GM21360 (cell line): ENCODE data around the gene CELF2.
A peak's percentile ranks its signal among the peaks of the same experiment; 100 is the strongest.

Experiments used
- ATAC-seq: cut with Tn5 transposase; IDR thresholded peaks from one replicate; pipeline ENCODE4 v1.9.1; 2021; ENCODE audit warnings: mild to moderate bottlenecking, moderate library complexity; ENCODE audit not compliant: unreplicated experiment

Gene CELF2

DNA sequence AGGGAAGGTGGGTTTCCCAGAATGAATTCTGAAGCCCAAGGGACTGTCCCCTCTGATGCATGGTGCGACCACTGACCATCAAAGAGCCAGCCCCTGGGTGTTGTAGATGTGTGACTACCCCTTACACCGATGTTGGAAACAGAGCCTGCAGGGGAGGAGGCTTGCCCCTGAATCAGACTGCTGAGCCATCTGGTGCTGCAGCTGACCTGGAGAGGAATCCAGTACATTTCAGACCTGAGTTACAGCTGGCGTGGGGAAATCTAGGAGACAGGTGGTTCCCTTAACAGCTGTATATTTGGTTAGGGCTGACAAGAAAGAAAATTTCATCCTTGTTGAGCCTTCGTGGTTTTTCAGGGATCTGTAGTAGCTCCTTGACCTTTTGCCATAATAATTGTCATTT is 195.5 kb downstream of the CELF2 start:
- no peak for ATAC-seq

DNA sequence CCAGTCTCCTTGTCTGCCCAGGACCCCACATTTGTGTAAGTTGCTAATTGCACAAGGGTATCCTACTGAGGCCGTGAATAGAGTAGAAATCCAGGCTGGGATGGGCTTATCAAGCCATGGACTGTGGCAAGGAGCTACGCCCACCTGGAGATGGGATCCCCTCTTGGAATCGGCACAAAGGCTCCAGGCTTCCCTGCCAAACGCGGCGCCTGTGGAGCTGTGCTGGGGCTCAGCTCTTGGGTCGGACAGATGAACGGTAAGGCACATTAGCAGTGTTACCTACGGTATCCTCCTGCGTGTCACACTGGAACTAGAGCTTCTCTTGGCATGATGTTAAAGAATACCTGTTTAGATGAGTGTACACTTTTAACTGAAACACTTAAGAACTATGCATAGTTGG is 196.7 kb downstream of the CELF2 start:
- no peak for ATAC-seq

- ATAC-seq = no peak
Observed at GRCh38 chr10:11215471-11215870, 197.8 kb downstream of the CELF2 start.

DNA sequence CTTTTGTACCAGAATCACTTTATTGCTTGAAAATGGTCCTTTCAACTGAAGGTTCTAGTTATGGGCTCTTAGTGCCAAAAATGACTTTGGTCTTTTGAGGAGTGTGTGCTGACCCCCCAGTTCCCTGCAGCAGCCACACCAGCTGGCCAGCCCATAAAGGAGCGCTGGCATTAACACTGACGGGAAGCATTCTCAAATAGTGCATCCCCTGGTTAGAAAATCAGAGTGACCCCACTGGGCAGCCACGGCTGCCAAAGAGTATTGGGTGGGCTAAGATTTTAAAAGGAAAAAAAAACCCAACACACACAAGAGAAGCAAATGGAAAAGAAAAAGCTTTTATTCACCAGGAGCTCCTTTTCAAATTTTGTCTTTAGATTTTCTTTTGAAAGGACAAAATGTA is 199.8 kb downstream of the CELF2 start:
- no peak for ATAC-seq

- no peak for ATAC-seq
Observed at GRCh38 chr10:11218395-11218794, 200.7 kb downstream of the CELF2 start.

DNA sequence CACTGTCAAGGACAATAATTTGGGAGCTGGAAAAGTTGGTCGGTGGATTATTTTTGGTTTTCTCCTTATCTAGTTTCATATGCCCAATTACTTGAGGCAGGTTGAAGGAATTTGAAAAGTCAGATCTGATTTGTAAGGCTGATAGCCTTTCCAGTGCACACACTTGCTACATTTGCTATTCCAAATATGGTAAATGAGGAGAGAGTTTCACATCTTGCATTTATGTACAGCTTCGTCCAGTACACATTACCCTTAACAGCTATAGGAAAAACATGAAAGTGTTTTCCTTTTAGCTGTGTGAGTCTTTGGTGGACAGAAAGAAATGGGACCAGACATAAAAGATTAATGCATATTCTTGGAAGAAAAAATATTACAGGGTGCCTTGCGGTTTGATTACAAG is 201.8 kb downstream of the CELF2 start:
- no peak for ATAC-seq

DNA sequence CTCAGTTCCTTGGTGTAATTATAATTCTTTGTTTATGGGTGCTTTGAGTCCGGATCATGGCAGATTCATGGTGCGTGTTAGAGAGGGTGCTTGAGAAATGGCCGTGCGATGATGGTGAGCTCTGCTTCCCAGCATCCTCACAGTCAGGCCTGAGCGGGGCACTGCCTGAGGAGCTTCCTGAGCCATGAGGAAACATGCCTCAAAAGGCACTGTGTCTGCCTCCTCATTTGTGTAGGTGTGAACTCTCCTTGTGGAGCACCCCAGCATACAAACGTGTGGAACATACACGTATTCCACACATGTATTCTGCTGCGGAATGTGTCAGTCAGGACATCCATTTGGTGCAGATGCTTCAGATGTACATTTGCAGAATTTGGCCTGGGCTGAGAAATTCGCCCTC is 205.4 kb downstream of the CELF2 start:
- no peak for ATAC-seq

DNA sequence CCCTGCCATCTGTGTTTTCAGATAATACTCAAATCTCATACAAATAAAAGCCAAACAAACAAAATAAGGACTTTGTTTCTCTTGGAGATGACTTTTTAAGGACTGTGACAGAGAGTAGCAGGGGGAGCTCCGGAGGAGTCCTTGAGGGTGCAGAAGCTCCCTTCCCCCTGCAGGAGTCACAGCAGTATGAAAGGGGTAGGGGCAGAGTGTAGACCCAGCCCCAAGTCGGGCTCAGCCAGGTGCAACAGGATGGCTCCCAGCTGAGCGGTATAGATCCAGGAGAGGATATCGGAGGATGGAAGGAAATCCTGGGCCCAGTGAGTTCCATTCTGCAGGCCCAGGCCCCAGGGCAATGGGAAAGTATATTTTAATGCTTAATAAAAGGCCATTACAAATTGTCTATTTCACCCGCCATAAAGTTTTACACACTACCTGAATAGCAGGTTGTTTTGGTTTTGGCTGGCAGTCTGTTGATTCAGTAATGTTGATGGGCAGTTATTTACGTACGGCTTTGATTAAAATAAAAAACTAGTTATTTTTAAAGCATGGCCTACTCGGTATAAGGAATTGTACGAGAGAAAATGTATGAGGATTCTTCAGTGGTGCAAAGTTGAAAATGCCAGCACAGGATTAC is 206.0 kb downstream of the CELF2 start:
- no peak for ATAC-seq

DNA sequence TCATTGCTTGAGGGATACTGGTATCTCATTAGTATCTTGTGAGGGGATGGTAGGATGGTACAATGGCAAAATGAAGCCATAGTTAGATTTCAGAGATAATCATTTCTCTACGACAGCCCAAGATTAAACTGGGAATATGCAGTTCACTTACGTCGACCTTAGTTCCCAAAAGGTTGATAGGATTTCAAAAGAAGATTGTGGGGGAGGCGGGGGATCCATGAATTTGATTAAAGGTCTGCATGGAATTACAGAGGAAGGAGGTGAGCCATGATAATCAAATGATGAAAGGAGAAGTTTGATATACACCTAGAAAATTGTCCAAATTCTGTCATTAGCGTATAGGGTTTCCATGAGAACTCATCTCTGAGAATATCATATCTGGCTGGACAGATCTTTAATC is 206.6 kb downstream of the CELF2 start:
- ATAC-seq = no peak

GRCh38 chr10:11224792-11225416 is 207.2 kb downstream of the CELF2 start:
- ATAC-seq = no peak

GRCh38 chr10:11225935-11226334 is 208.3 kb downstream of the CELF2 start:
- peak; percentile 39 for ATAC-seq

GRCh38 chr10:11227103-11227502 is 209.4 kb downstream of the CELF2 start:
- ATAC-seq = peak; percentile 33

DNA sequence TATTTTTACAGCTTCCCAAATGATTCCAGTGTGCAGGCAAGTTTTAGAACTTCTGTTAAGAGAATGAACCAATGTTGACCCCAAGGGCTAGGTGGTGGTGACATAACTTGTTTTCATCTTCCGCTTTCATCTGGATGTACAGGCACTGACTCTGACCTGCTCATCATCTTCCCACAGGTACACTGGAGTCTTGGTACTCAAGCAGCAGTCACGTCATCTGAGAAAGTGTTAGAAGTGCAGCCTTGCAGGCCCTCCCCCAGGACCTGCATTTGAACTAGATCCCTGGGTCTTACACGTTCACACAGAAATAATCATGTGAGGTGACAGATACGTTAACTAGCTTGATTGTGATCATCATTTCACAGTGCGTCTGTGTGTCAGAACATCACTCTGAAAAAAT is 212.2 kb downstream of the CELF2 start:
- no peak for ATAC-seq

- no peak for ATAC-seq
Observed at GRCh38 chr10:11230498-11231167, 213.0 kb downstream of the CELF2 start.

DNA sequence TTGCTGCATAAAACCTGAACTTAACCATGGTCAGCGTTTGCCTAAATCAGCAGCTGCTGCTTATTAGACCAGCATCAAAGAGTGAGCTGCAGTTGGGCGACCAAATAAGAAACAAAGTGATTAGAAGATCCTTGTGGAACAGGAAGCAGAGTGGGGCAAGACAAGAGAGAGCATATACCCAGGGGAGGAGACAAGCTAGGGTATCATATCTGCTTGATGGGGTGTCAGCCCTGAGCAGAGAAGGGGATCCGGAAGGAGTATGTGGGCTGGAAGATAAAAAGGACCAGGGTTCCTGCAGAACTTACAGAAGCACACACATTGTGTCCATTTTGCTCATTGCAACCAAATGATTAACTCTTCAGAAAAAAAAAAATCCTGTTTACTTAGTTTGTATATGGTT is 213.6 kb downstream of the CELF2 start:
- ATAC-seq = no peak

GRCh38 chr10:11232222-11232961 is 214.7 kb downstream of the CELF2 start:
- peak; percentile 32 for ATAC-seq

DNA sequence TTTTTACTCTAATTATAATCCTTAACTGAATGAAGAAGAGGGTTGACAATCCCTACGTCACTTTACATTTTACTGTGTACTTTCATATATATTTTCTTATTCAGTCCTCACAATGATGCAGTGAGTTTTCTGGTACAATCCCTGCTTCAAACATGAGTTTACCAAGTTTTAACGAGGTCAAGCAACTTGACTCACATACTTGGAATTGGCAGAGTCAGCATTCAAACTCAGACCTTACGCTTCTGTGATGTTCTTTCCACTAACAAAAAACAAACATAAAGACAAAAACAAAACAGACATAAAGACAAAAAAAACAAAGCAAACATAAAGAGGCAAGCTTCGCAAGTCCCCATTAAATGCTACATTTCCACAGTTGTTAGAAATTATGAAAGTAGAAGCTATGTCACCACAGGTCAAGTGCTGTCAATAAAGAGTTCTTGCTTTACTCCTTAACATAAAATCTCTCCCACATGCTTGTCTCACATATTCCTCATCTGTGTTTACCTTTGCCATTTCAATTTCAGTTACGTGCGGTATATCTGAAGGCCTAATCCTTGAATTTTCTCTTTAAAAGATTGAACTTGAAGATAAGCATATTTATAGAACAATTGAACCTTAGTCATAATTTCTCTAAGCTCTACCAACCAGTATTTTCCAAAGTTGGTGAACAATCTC is 217.3 kb downstream of the CELF2 start:
- no peak for ATAC-seq

- ATAC-seq = no peak
Observed at GRCh38 chr10:11235771-11236170, 218.1 kb downstream of the CELF2 start.

DNA sequence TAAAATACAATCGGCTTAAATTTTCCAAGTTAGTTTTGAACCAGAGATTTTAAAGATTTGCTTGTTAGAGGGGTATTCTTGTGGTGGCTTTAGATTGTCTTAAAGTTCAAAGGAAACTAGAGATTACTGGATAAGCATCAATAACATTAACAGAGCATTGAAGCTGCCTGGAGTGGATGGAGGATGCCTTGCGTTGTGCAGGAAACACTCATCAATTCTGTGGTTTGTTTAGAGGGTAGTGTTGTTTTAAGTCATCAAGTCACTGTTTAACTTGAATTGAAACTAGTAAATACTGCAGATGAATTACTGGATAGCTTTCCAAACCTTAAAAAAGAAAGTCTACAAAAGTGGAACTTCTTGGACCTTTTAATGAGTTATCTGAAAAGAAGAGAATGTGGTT is 218.6 kb downstream of the CELF2 start:
- ATAC-seq = peak; percentile 59

- ATAC-seq = no peak
Observed at GRCh38 chr10:11237571-11237970, 219.9 kb downstream of the CELF2 start.

DNA sequence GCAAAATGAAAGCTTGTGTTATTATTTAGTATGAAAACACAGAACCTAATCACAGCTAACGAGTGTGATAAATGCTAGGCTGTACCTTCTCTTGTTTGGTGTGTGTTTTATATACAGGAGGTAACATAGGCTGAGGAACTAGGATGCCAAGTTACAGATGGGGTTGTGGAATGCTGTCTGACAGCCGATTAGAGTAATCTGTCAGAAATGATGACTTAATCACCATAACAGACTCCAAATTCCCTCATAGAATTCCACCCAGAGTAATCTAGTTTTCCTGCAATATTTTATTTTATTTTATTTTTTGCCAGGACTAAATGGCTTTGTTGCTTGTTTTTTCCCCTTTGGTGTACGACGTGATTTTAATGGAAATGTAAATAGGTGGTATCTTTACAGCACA is 221.2 kb downstream of the CELF2 start:
- no peak for ATAC-seq
